K562 (cell line): ENCODE results near the gene SDC1. TPM values are rescaled to one million over a fixed set of nuclear protein-coding genes. Genes with fewer than 3 reads are reported as not detected.

Experiments
- BRF2 ChIP-seq: IDR thresholded peaks from 3 replicates; pipeline ENCODE4 v1.6.1; 2011; ENCODE audit warnings: borderline replicate concordance, mild to moderate bottlenecking; ENCODE audit not compliant: insufficient read length, insufficient read depth
- FOXA3 ChIP-seq, 2 experiments: fragments of 450-650 bp in 1 of 2; sonication (generic) in 1 of 2; formaldehyde crosslinking; IDR thresholded peaks in 1 of 2; conservative IDR thresholded peaks in 1 of 2; 2 replicates each; pipeline versions ENCODE4 v1.4.0 to v1.8.0; 2020 to 2022; ENCODE audit warnings: mild to moderate bottlenecking in 2 of 2, missing genetic modification reagents in 1 of 2
- HMBOX1 ChIP-seq: sonication (generic); IDR thresholded peaks from 2 replicates; pipeline ENCODE4 v1.6.1; 2016
- KDM5B ChIP-seq: fragments of 200-600 bp; sonication (generic); IDR thresholded peaks from 2 replicates; pipeline ENCODE4 v1.6.1; 2012; ENCODE audit warnings: low read depth, mild to moderate bottlenecking, moderate library complexity, low read length, control low read depth, inconsistent platforms; ENCODE audit not compliant: insufficient replicate concordance
- MAFK ChIP-seq: IDR thresholded peaks from 2 replicates; pipeline ENCODE4 v1.6.1; 2011; ENCODE audit warnings: low read length, improper control_type of control experiment
- MTA3 ChIP-seq: fragments of 450-650 bp; formaldehyde crosslinking; IDR thresholded peaks from 2 replicates; pipeline ENCODE4 v1.6.1; 2017; ENCODE audit warnings: mild to moderate bottlenecking, borderline replicate concordance
- NFIC ChIP-seq: fragments of 450-650 bp; IDR thresholded peaks from 2 replicates; pipeline ENCODE4 v1.6.1; 2017; ENCODE audit warnings: mild to moderate bottlenecking, inconsistent platforms
- RBFOX2 ChIP-seq: fragments of 200-400 bp; formaldehyde crosslinking; IDR thresholded peaks from 2 replicates; pipeline ENCODE4 v1.6.1; 2017; ENCODE audit warnings: low read depth, mild to moderate bottlenecking, low read length, moderate library complexity
- RHOXF2B ChIP-seq: fragments of 250-450 bp; sonication (Bioruptor Pico); conservative IDR thresholded peaks from 2 replicates; pipeline ENCODE4 v1.5.1; 2021
- STAG1 ChIP-seq: sonication (generic); formaldehyde crosslinking; IDR thresholded peaks from 2 replicates; pipeline ENCODE4 v1.5.0; 2020; ENCODE audit warnings: missing genetic modification reagents, borderline replicate concordance
- TCF7L2 ChIP-seq: fragments of 150-350 bp; IDR thresholded peaks from 2 replicates; pipeline ENCODE4 v1.6.1; 2016; ENCODE audit warnings: low read depth, mild to moderate bottlenecking, low read length, moderate library complexity
- TCFL5 ChIP-seq: fragments of 250-450 bp; sonication (Bioruptor Pico); conservative IDR thresholded peaks from 2 replicates; pipeline ENCODE4 v1.6.1; 2021; ENCODE audit warnings: mild to moderate bottlenecking, moderate library complexity, matching md5 sums
- TSHZ1 ChIP-seq: fragments of 250-450 bp; sonication (Bioruptor Pico); IDR thresholded peaks from 2 replicates; pipeline ENCODE4 v1.4.0; 2020; ENCODE audit warnings: mild to moderate bottlenecking, moderate library complexity
- ZNF146 ChIP-seq: IDR thresholded peaks from one replicate; pipeline ENCODE4 v1.6.1; 2018; ENCODE audit warnings: missing compliant biosample characterization; ENCODE audit not compliant: unreplicated experiment
- ZNF384 ChIP-seq: IDR thresholded peaks from 2 replicates; pipeline ENCODE4 v1.6.1; 2012; ENCODE audit warnings: low read depth, low read length, improper control_type of control experiment
- ZNF444 ChIP-seq: fragments of 250-450 bp; sonication (Bioruptor Pico); IDR thresholded peaks from 2 replicates; pipeline ENCODE4 v1.4.0; 2020; ENCODE audit warnings: mild to moderate bottlenecking, moderate library complexity
- ZNF445 ChIP-seq: fragments of 250-450 bp; sonication (Bioruptor Pico); IDR thresholded peaks from 2 replicates; pipeline ENCODE4 v1.4.0; 2020; ENCODE audit warnings: low read depth, mild to moderate bottlenecking, moderate library complexity
- ZNF717 ChIP-seq: fragments of 250-450 bp; sonication (Bioruptor Pico); IDR thresholded peaks from 2 replicates; pipeline ENCODE4 v1.5.0; 2021
- polyA plus RNA-seq, 8 experiments: library from polyadenylated mRNA; depleted of rRNA in 4 of 8; stranded (reverse) in 5 of 8; unstranded in 3 of 8; fragments of >200 nt; fragmentation: Nextera tagmentation in 2 of 8; fragmentation: Illumina TruSeq in 1 of 8; extraction: Ambion mirVana in 2 of 8; extraction: Trizol in 1 of 8; gene quantifications; 2 replicates each; pipeline versions ENCODE4 v1.2.1 to v1.2.3, GENCODE V29; 2011 to 2014; ENCODE audit warnings: inconsistent platforms in 1 of 8, missing spikeins in 1 of 8
- total RNA-seq, 7 experiments: library from RNA; depleted of rRNA in 6 of 7; stranded (reverse); fragments of >200 nt in 6 of 7; fragmentation: Illumina TruSeq in 2 of 7; extraction: Trizol in 2 of 7; gene quantifications; 2 replicates each; pipeline versions ENCODE4 v1.2.1 to v1.2.3, GENCODE V29; 2011 to 2021; ENCODE audit warnings: low replicate concordance in 1 of 7
- TF ChIP-seq, protein P1 (sequence below): fragments of 250-450 bp; sonication (Bioruptor Pico); IDR thresholded peaks from 2 replicates; pipeline ENCODE4 v1.8.0; 2021; ENCODE audit warnings: mild to moderate bottlenecking, moderate library complexity

SDC1 gene
- total and polyA plus RNA-seq, 9 of the 15 experiments (the other 6 are each of a cell fraction or from before 2014, with no cell fraction given), result 0.06 to 2.7 (median 0.49) TPM

DNA sequence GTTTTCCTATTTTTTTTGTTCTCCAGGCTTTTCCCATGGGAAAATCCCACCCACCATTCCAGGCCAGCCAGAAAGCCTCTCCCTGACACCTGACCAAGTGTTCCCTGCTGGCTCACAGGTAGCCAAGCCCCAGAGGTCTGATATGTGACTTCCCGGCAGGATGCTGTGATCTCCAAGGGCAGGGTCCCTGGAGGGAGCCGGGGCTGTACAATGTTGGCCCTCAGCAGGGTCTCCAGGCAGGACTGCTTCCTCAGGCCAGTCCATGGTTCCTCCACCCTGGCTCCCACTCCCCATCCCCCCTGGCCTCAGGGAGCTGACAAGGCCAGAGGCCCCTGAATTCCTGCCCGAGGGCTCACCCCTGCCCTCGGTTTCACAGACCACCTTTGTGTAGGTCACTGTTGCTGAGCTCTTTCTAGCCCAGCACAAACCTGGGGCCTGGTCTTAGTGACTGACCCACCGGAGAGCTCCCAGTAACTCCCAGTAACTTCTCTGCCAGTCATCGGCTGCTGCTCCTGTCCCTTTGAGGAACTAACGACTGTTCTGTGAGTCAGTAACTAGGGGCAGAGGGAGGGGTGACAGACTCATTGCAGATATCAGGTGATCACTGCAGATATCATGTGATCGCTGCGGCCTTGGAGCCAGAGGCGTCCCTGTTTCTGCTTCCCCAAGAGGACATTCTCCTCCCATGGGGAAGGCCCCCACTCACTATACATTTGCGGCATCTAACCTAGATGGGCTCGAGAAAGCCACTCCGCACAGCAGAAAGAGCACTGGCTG is 38.7 kb downstream of the SDC1 start (continued):
- no peak for TF ChIP-seq MAFK
- no peak for TF ChIP-seq FOXA3 (CRISPR knock-in tag; conservative IDR thresholded peaks at IDR 0.05 in 1 of 2, IDR thresholded peaks at IDR 0.05 in 1 of 2)
- TF ChIP-seq TCFL5 (CRISPR knock-in tag), result no peak
- no peak for TF ChIP-seq RBFOX2
- TF ChIP-seq, protein P1, sequence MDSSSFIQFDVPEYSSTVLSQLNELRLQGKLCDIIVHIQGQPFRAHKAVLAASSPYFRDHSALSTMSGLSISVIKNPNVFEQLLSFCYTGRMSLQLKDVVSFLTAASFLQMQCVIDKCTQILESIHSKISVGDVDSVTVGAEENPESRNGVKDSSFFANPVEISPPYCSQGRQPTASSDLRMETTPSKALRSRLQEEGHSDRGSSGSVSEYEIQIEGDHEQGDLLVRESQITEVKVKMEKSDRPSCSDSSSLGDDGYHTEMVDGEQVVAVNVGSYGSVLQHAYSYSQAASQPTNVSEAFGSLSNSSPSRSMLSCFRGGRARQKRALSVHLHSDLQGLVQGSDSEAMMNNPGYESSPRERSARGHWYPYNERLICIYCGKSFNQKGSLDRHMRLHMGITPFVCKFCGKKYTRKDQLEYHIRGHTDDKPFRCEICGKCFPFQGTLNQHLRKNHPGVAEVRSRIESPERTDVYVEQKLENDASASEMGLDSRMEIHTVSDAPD (CRISPR knock-in tag), result no peak
- TF ChIP-seq STAG1 (CRISPR knock-in tag), result no peak
- TF ChIP-seq MTA3, result no peak
- TF ChIP-seq NFIC, result no peak
- no peak for TF ChIP-seq ZNF445
- no peak for TF ChIP-seq ZNF444 (CRISPR knock-in tag)
- TF ChIP-seq HMBOX1, result peak; percentile 95
- TF ChIP-seq BRF2, result no peak
- no peak for TF ChIP-seq ZNF717 (CRISPR knock-in tag)
- TF ChIP-seq ZNF146 (CRISPR knock-in tag), result no peak
- no peak for TF ChIP-seq RHOXF2B (CRISPR knock-in tag)
- no peak for TF ChIP-seq ZNF384
- no peak for TF ChIP-seq TSHZ1 (CRISPR knock-in tag)
- TF ChIP-seq KDM5B, result peak; percentile 76
- TF ChIP-seq TCF7L2, result no peak
